OCI-LY7 (cell line): Measurements from ENCODE around the gene KCNMB2. TPM values are rescaled to one million over a fixed set of nuclear protein-coding genes. Genes with fewer than 3 reads are reported as not detected.

Experiments
- BruUV-seq: library from RNA; stranded (reverse); fragments of 400-500 nt; replicated peaks from 2 replicates; lab custom pipeline; 2021; lab: Mats Ljungman, UMichigan
- CTCF ChIA-PET: fragments of 300-600 bp; sonication (Branson Sonifier 250); formaldehyde crosslinking; loops from one replicate; lab custom pipeline; 2022; ENCODE audit warnings: antibody characterized with exemption; ENCODE audit not compliant: unreplicated experiment; lab: Charles Lee
- POLR2A ChIA-PET: fragments of 300-600 bp; sonication (Branson Sonifier 250); formaldehyde crosslinking; loops from one replicate; lab custom pipeline; 2022; ENCODE audit warnings: antibody characterized with exemption; lab: Charles Lee
- DNase-seq: peaks from one replicate; pipeline ENCODE4 v3.0.0-alpha.2; 2015; ENCODE audit warnings: low spot score
- H2AFZ ChIP-seq: fragments of 200-600 bp; sonication (generic), shearing (Covaris generic); 2 replicates; pipeline ENCODE4 v1.6.1; 2014; ENCODE audit warnings: mild to moderate bottlenecking, antibody characterized with exemption, low read length, moderate library complexity
- H3K27ac ChIP-seq: fragments of 200-600 bp; sonication (generic); 2 replicates; pipeline ENCODE4 v1.5.1; 2014; ENCODE audit warnings: mixed run types, low read depth, mild to moderate bottlenecking, moderate library complexity, low read length, inconsistent platforms; ENCODE audit not compliant: poor library complexity, severe bottlenecking
- H3K36me3 ChIP-seq: fragments of 200-600 bp; sonication (generic); 2 replicates; pipeline ENCODE4 v1.6.1; 2014; ENCODE audit warnings: mild to moderate bottlenecking, antibody characterized with exemption, low read length, moderate library complexity, mixed read lengths; ENCODE audit not compliant: insufficient read depth
- H3K4me1 ChIP-seq: fragments of 200-600 bp; sonication (generic); 2 replicates; pipeline ENCODE4 v1.5.1; 2014; ENCODE audit warnings: mild to moderate bottlenecking, low read length; ENCODE audit not compliant: insufficient read depth, poor library complexity, severe bottlenecking
- H3K4me2 ChIP-seq: fragments of 200-600 bp; sonication (generic); 2 replicates; pipeline ENCODE4 v1.6.1; 2014; ENCODE audit warnings: mild to moderate bottlenecking, low read length
- H3K4me3 ChIP-seq: fragments of 200-600 bp; sonication (generic); 2 replicates; pipeline ENCODE4 v1.5.1; 2014; ENCODE audit warnings: mild to moderate bottlenecking, low read depth, low read length; ENCODE audit not compliant: poor library complexity, severe bottlenecking
- H3K79me2 ChIP-seq: fragments of 200-600 bp; sonication (generic); 2 replicates; pipeline ENCODE4 v1.6.1; 2016; ENCODE audit warnings: low read depth, mild to moderate bottlenecking, low read length, moderate library complexity, mixed read lengths; ENCODE audit not compliant: insufficient read depth
- H3K9me2 ChIP-seq: fragments of 200-600 bp; sonication (generic); 2 replicates; pipeline ENCODE4 v1.6.1; 2016; ENCODE audit warnings: mild to moderate bottlenecking, low read length, mixed read lengths; ENCODE audit not compliant: insufficient read depth
- H3K9me3 ChIP-seq: fragments of 200-600 bp; sonication (generic); 2 replicates; pipeline ENCODE4 v1.6.1; 2014; ENCODE audit warnings: mild to moderate bottlenecking, mixed run types, low read length, mixed read lengths
- H4K20me1 ChIP-seq: fragments of 200-600 bp; sonication (generic); 2 replicates; pipeline ENCODE4 v1.6.1; 2014; ENCODE audit warnings: mild to moderate bottlenecking, antibody characterized with exemption, low read length, moderate library complexity, mixed read lengths; ENCODE audit not compliant: insufficient read depth
- EZH2phosphoT487 ChIP-seq: fragments of 200-600 bp; sonication (generic); IDR thresholded peaks from 2 replicates; pipeline ENCODE4 v1.6.1; 2018; ENCODE audit warnings: low read depth, borderline replicate concordance, mild to moderate bottlenecking, mixed run types, antibody characterized with exemption, low read length, moderate library complexity, mixed read lengths
- intact Hi-C: fragments of 100-400 bp; cut with micrococcal nuclease; formaldehyde crosslinking; loops from one replicate; pipeline ENCODE4 v1.10.0; 2022; ENCODE audit not compliant: unreplicated experiment
- total RNA-seq, 2 experiments: library from RNA; depleted of rRNA in 1 of 2; stranded (reverse); fragments of >200 nt in 1 of 2; shearing (Covaris generic) in 1 of 2; gene quantifications; 2 replicates each; pipeline ENCODE4 v1.2.3, GENCODE V29; 2014 to 2022
- TF ChIP-seq, protein P1 (sequence below): fragments of 200-600 bp; sonication (generic); conservative IDR thresholded peaks from 2 replicates; pipeline ENCODE4 v1.5.1; 2014; ENCODE audit warnings: mild to moderate bottlenecking, antibody characterized with exemption, low read length, moderate library complexity, mixed read lengths

The KCNMB2 gene
- total RNA-seq, 2 experiments from 2014 or later: not detected

DNA sequence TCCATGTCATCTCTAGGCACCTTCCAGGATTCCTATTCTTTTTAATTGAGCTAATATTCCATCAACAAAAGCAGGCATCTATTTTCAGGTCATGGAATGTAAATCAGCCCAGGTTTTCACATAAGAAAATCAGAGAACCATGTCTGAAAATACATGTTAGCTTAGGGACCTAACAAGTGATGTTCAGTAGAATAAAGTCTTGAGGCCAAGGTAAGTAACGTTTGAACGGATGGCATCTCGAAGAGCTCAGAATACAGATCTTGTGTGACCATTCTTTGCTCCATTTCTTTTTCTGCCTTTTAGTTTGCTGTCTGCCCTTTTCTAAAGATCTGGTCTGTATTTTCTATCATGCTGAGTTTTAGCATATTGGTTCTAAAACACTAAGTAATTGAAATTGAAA is 16.5 kb upstream of the KCNMB2 start:
- POLR2A ChIA-PET: interaction anchor here (1.5 kb wide), 1 partner anchor 10 kb away, joined by 7 read pairs; no protein-coding TSS in a partner anchor
- H3K4me3 ChIP-seq: no peak overlapping the region
- DNase-seq: no peak
- H2AFZ ChIP-seq: no peak overlapping the region
- no peaks in the 10 kb centered on the region for H4K20me1 ChIP-seq
- no peaks in the 10 kb centered on the region for H3K4me1 ChIP-seq
- H3K79me2 ChIP-seq: no peaks in the 10 kb centered on the region
- no peaks in the 10 kb centered on the region for H3K9me2 ChIP-seq
- CTCF ChIA-PET: no interaction called here
- H3K9me3 ChIP-seq: no peaks in the 10 kb centered on the region
- intact Hi-C loops: loop anchor here (5.0 kb wide), 1 partner anchor 448 kb away; no protein-coding TSS in a partner anchor
- no TSS peak for BruUV-seq
- no peaks in the 10 kb centered on the region for H3K36me3 ChIP-seq
- no peak for TF ChIP-seq EZH2phosphoT487
- TF ChIP-seq, protein P1, sequence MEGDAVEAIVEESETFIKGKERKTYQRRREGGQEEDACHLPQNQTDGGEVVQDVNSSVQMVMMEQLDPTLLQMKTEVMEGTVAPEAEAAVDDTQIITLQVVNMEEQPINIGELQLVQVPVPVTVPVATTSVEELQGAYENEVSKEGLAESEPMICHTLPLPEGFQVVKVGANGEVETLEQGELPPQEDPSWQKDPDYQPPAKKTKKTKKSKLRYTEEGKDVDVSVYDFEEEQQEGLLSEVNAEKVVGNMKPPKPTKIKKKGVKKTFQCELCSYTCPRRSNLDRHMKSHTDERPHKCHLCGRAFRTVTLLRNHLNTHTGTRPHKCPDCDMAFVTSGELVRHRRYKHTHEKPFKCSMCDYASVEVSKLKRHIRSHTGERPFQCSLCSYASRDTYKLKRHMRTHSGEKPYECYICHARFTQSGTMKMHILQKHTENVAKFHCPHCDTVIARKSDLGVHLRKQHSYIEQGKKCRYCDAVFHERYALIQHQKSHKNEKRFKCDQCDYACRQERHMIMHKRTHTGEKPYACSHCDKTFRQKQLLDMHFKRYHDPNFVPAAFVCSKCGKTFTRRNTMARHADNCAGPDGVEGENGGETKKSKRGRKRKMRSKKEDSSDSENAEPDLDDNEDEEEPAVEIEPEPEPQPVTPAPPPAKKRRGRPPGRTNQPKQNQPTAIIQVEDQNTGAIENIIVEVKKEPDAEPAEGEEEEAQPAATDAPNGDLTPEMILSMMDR: no peak
- H3K4me2 ChIP-seq: no peak overlapping the region
- no peak overlapping the region for H3K27ac ChIP-seq

DNA sequence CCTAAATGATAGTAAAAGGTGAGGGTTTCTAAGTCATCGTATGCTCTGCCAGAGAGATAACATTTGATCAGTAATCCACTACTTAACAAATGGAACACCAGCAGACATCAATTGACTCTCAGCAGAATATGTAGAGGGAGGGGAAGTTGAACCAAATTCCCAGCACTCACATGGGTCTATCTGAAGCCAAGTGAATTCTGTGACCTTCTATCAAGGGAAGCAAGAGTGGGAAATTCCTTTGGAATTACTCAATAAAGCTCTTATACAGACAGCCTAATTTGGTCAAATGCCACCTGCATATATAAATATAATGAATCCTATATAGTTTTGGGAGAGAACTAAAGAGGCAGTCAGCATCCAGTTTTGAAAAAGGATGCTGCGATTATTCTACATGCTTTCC is 15.8 kb upstream of the KCNMB2 start:
- Histone ChIP-seq H3K9me2 (no peaks in the 10 kb centered on the region), H3K4me1 (no peaks in the 10 kb centered on the region), H3K4me3 (no peak overlapping the region), H4K20me1 (no peaks in the 10 kb centered on the region), H3K79me2 (no peaks in the 10 kb centered on the region), H3K27ac (no peak overlapping the region), H2AFZ (no peak overlapping the region), H3K36me3 (no peaks in the 10 kb centered on the region), H3K4me2 (no peak overlapping the region), H3K9me3 (no peaks in the 10 kb centered on the region)
- DNase-seq: no peak
- ChIA-PET CTCF (no interaction called here), POLR2A (interaction anchor here (1.5 kb wide), 1 partner anchor 9 kb away, joined by 7 read pairs; no protein-coding TSS in a partner anchor)
- no peak for TF ChIP-seq EZH2phosphoT487
- TF ChIP-seq, protein P1: no peak
- no TSS peak for BruUV-seq
- intact Hi-C loops: no loop called here

DNA sequence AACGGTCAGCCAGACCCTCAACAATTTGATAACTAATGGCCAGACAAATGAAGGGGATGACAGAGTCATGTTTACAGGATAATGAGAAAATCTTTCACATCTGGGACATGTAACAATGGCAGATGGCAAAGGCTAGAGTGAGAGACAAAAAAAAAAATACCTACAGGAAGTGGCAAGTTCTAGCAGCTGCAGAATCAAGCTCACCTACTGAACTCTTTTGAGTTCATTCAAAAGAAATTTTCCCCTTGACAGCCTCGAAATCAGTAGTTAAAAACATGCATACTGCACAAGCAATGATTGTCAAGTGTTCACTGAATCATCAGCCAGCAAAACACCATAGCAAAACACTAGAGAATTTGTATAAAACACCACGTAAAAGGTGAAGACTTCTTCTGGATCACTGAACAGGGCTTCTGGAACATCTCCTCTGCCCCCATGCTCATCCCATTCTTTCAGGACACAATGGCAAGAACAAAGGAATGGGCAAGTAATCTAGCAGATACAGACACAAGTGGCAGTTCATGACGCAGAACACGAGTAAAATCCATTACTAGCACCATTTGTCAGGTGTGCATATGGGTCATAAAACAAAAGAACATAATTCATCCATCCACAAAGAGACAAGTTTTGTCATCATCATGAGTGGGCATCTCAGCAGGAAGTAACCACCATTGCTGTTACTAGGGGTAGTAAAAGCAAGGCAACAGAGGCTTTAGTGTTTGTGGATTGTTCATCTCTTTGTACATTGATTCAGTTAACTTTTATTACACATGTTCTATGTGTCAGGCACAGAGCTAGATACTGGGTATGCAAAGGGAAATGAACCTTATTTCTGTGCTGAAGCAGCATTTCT is 13.8 kb upstream of the KCNMB2 start:
- POLR2A ChIA-PET: interaction anchor here (1.0 to 2.4 kb wide), 4 partner anchors 8 to 57 kb away, joined by 3 to 8 read pairs (median 6); no protein-coding TSS in a partner anchor
- no peak for DNase-seq
- Histone ChIP-seq H3K9me3 (no peaks in the 10 kb centered on the region), H3K9me2 (no peaks in the 10 kb centered on the region), H3K4me2 (no peak overlapping the region), H2AFZ (no peak overlapping the region), H3K36me3 (no peaks in the 10 kb centered on the region), H3K27ac (no peak overlapping the region), H3K79me2 (no peaks in the 10 kb centered on the region), H3K4me3 (no peak overlapping the region), H4K20me1 (no peaks in the 10 kb centered on the region), H3K4me1 (no peaks in the 10 kb centered on the region)
- TF ChIP-seq EZH2phosphoT487: no peak
- TF ChIP-seq, protein P1: no peak
- no TSS peak for BruUV-seq
- CTCF ChIA-PET: no interaction called here
- intact Hi-C loops: no loop called here
